Stimulated activated CD8-positive, alpha-beta memory T cell treated with anti-CD3 and anti-CD28 coated beads, Interleukin-15, amount 100 ng/mL, for 48 hours (primary cell): ENCODE measurements around the gene PPP1CA.

Experiments used
- DNase-seq, 2 donors: peaks; one replicate each; pipeline ENCODE4 v3.0.0-alpha.2; 2020; ENCODE audit warnings: low read depth in 2 of 2

PPP1CA gene

DNA sequence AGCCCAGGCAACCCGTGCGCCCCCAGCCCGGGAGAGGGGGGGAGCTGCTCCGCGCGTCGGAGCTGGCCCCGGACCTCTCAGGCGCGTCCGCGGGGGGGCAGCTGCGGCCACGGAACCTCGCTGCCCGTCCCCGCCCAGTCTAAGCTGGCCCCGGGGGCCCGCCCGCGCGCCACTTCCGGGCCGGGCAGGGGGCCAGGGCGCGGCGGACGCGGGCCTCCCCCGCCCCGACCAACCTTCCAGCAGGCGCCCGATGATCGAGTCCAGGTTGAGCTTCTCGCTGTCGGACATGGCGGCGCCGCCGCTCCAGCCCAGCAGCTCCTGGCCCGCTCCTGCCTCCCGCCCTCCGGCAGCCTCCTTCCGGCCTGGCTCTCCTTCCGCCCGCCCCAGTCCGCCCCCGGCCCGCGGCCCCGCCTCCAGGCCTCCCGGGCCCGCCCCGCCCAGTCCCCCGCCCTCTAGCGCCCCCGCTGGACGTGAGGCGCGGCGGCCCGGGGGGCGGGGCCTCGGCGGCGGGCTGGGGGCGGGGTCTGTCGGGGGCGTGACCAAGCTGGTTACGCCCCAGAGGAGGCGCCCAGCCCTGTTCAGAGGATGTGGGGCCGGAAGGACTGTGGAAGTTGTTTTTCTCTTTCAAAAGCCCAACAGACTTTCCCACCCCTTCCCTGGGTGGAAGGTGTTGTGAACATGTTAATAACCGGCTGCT is at the start of gene PPP1CA:
TSS of gene PPP1CA (minus strand) at position 364 of the 697 bp plus-strand sequence. CDS start at position 288, 76 bp downstream.
- peak; percentile 85 to 86 for DNase-seq

DNA sequence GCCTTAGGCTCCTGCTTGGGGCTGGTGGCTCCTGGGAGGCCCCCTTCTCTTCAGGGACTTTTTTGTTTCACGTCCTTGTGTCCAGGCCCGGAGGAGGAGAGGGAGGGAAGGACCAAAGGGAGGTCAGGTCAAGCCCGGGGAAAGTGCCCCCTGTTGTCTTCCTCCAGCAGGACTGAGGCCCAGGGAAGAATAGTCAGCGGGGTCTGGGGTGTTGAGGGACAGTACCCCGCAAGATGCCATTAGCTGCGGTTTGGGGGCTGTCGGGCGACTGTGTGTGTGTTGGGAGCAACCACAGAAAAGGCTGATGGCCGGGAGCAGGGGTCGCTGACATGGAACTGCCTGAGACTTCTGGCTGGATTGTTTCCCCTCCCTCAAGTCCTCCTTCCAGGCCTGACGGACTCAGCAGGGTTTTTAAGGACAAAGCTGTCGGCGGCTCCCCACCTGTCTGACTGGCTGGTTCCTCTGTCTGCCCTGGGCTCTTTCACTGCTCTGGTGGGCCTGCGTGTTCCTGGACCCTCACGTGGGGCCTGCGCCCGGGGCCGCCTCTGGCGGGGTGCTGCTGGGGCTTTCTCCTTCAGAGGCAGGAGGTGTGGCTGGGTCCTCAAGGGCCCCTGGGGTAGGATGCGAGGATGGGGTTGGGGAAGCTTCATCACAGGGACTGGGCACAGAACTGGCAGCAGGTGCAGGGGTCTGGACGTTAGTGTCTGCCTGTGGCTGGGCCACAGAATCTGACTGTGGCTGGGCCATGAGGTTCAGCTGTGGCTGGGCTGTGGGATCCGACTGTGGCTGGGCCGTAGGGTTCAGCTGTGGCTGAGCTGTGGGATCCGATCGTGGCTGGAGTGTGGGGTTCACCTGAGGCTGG is 49.4 kb upstream of the PPP1CA start:
- no peak for DNase-seq

DNA sequence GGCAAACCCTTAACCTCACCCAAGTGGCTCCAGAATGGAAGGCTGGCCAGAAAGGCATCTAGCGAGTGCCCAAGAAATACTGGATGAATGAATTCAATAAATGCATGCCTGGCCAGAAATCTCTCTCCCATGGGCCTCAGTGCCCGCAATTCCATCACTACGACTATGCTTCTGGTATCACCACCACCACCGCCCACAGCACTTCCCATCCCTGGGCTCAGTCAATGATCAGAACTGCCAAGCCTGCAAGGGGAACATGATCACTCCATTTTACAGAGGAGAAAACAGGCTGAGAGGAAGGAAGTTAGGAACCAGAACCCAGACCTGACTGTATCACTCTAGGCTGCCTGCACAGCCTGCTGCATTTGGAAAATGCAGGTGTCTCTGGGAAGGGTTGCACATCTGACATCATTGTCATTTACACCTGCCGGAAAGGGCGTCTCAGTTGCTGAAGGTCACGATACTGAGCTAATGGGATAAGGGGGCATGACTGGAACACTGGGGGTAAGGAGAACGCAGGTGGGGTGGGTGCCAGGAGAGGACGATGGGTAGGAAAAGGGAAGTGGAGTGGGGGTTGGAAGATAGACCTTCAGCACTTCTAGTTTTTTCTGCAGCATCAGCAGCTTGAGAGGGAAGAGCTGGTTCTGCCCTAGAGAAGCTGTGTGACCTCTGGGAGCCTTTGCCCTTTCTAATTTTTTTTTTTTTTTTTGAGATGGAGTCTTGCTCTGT is 47.6 kb upstream of the PPP1CA start:
- no peak for DNase-seq

DNA sequence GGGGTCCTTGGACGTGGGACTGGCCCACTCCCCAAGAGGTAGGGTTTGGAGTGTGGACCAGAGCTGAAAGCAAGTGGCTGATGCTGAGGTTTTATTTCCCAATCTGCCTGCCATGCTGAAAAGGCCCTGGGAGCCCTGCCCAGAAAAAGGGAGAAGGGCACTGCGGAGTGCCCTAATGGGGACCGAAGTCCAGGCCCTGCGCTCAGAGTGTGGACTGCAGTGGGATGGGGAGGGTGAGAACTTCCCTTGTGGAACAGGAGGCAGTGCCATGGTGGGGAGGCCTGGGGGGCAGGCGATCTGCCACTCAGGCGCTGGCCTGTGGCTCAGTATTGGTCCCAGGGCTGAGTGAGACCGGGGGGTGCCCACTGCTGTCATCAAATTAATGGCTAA is 46.6 kb upstream of the PPP1CA start:
- no peak for DNase-seq

DNA sequence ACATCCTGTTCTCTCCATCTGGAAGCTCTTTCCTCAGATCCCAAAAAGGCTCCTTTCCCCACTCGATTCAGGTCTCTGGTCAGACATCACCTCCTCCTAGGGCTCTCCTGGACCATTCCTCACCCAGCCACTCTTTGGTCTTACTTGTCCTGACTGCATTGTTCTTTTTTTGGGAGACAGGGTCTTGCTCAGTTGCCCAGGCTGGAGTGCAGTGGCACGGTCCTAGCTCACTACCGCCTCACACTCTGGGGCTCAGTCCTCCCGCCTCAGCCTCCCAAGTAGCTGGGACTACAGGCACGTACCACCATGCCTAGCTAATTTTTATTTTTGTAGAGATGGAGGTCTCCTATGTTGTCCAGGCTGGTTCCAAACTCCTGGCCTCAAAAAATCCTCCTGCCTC is 43.9 kb upstream of the PPP1CA start:
- no peak for DNase-seq

DNA sequence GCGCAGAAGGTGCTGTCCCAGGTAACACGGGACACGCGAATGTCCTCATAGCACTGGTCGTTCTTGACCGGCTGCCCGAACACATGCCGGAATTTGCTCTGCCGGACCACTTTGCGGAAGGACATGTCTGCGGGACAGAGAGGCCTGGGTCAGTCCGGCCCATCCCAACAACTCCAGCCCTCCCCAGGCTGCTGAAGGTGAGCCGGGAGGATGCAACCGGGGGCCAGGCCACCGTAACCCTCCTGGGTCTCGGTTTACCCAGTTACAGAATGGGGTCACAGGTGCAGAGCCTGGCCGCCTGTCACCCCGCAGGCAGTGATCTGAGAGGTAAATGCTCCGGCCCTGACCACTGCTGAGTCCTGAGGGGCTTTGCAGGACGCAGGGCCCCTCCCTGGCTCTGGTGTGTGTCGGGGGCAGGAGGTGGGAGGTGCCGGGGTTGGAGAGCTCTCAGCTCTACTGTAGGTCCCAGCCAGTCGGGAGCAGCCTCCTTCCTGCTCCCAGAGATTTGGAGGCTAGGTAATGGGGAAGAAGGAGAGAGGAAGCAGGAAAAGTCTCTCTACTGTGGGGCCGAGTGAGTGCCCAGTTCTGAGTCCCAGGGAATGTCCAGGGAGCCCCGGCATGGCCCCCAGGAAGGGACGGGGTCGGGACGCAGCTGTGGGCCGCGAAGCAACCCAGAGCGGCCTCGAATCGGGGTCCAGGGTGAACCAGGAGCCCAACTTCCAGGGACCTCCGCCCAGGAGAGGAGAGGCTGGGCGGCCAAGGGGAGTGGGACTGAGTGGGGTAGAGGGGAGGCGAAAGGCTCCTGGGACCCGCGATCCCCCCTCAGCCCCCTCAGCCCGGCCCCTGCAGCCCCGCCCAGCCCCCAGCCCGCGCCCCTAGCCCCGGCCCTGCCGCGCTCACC is 41.1 kb upstream of the PPP1CA start:
- no peak for DNase-seq

DNA sequence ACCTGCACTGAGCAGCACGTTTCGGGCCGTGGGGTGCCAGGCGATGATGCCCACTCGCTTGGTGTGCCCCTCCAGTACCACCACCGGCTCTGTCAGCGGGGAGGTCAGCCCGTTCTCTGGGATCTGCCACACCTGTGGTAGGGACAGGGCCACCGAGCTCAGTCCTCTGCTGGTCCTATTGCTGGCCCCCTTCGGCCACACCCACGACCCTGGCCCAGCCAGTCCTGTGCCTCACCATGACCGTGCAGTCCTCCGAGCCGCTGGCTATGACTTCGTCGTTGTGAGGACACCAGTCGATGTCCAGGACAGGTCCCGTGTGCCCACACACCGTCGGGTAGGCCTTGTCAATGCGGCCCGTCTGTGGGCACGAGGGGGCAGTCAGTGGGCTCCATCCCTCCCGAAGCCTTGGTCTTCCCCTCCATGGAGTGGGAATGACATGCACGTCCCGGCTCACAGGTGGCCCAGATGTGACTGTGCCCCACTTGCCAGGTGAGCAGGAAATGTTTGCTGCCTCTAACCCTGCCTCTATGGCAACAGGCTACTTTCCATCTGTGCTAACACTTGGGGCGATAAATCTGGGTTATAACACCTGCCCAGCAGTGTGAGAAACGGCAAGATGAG is 40.2 kb upstream of the PPP1CA start:
- no peak for DNase-seq

DNA sequence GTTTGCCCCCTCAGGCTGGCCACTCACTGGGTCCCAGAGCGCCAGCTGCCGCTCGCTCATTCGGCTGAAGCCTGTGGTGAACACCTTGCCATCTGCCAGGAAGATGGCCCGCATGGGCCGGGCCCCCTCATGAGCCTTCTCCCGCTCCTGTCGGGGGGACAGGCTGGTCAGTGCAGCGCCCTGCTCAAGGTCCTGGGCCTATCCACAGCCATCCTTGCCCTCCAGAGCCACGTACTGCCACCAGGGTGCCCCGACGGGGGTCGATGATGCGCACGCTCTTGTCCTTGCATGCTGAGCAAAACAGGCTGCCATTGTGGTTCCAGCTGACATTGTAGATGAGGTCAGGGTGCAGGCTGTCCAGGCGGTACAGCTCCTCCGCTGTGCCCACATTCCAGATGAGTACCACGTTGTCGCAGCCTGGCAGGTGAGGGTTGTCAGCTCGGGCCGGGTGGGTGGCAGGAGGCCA is 39.5 kb upstream of the PPP1CA start:
- no peak for DNase-seq

DNA sequence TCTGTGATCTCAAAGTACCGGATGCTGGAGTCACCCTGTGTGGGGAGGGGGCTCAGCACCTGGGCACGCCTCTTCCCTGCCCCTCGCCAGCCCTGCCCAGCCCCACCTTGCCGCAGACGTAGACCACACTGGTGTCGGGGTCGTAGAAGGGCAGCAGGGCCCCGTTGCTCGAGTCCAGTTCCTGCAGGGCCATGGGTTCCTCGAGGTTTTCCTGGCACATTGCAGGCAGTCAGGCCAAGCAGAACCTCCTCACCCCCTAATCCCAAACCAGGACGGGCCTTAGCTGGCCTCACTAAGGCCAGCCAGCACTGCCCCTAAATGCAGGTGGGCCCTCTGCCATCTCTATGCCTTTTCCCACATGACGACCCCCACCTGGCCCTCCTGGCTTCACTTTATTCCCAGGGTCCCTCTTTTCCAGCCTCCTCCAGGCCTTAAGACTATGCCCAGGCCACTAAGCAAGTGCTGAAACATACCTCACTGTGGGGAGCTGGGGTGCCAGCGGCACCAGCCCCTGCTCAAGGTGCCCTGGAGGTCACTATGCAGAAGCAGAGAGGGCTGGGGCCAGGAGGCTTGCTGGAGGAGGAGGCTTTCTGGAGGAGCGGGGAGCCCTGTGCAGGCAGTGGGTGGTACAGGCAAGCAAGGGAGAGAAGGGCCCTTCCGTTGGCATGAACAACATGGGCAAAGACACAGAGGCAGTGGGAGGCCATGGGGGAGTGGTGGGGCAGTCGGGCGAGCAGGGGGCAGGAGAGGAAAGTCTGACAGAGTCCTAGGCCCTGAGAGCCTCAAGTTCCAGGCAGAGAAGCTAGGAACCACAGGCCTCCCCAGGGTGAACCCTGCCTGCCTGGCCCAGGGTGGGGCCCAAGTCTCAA is 38.8 kb upstream of the PPP1CA start:
- DNase-seq: no peak

DNA sequence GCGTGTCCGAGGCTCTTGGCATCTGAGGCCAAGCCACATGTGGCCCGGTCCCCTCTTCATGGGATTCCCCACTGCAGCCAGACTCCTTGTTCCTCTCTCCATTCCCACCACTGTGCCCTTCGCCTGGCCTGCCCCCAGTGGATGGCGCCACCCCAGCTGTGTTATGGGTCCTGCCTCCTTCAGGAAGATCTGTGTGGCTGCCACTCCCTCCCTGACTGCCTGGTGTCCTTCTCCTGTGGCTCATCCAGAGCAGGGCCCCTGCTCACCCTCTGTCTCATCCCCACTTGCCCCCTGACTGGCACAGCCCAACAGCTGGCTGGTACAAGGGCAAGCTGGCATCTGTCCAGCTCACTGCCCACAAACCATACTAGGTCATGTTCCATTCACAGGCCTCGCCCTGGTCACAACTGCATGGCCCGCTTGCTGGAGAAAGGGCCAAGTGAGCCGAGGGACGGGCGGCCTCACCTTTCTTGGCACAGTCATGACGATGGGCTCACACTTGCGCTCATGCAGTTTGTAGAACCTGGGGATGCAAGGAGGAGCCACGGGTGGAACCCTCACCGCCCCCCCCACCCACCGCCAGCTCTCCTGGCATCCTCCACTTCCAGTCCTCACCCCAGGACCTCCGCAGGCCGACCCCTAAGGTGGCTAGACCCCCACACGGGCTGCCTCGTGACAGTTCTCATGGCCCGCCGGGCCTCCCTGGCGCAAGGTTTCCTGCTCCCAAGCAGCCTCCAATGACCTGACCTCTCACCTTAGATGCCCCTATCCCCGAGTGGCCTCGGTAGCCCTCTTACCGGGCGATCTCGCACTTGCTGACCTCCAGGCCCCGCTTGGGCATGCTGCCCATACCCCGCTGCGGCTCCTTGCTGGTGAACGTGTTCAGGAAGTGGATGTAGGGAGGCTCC is 37.9 kb upstream of the PPP1CA start:
- no peak for DNase-seq

DNA sequence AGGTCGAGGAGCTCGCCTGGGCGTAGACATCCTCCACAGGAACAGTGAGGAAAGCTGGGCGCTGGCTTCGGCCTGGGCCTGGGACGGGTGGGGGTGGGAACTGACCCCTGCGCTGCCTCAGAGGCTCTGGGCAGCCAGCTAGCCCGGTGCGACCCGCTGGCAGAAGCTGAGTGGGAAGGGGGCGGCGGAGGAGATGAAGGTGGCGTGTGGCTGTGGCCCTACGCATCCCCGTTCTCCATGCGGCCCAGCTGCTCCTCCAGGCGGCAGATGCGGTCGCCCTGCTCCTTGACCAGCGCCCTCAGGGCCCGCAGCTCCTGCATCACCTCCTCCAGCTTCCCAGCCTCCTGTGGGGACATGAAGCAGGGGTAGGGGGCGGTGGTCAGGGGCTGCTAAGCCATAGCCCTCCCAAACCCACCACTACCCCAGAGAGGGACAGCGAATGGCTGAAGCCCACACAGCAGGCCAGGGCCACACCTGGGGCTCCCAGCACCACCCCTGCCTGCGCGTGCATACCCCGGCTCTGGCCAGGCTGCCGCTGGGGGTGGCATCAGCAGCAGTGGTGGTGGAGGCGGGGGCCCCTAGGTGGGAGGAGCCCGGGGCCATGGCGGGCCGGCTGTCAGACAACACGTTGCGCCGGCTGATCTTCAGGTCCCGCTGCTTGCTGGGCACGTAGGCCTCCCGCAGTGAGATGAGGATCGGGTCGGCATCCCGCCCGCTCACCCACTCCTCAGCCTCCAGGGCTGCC is 36.7 kb upstream of the PPP1CA start:
- DNase-seq: peak; percentile 78 to 81

DNA sequence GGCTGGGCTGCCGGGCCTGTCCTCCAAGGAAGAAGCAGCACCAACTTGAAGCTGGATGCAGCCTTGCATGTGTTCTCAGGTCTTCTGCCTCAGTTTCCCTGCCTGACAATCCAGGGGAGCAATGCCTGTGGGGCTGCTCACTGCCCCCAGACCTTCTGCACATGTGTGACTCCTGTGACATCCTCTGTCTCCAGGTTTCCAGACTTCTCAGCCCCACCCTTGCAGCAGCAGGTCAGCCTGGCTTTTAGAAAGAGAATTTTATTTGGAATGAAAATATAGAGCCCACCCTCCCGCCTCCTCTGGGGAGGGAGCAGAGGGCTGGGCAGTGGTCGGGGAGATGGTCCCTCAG is 36.1 kb upstream of the PPP1CA start:
- no peak for DNase-seq

DNA sequence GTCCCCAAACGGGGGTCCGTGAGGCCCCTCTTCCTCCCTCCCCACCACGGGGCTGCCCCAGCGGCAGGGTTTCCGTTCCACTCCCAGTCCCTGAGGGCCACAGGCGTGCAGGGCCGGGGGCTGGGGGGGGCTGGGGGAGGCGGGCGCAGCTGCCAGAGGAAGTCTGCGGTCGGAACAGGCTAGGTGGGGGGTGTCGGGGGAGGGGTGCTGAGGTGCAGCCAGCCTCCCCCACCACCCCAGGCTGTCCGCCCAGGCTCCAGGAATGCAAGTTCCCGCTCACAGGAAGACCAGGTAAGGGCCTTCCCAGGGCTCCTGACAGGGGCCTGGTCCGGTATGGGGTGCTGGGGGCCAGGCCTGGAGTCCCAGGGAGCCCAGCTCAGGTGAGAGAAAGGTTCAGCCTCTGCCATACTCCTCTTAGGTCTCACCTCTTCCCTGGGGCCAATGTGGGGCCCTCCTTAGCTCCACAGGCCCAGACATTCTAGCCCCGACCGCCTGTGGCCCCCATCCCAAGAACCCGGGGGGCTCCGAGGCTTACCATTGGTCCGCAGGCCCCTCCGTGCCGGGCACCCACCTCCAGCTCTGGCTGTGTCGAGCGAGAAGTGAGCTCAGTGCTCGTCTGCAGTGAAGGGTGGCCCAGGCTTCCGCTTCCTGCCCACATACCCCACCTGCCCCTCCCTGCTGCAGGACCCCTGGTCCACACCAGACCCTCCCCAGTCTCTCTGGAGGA is 35.6 kb upstream of the PPP1CA start, which contains the start of gene PTPRCAP:
TSS of gene PTPRCAP (minus strand) at position 601 of the 727 bp plus-strand sequence. CDS start at position 538, 63 bp downstream.
- DNase-seq: peak in 1 of 2 donors; percentile 68

DNA sequence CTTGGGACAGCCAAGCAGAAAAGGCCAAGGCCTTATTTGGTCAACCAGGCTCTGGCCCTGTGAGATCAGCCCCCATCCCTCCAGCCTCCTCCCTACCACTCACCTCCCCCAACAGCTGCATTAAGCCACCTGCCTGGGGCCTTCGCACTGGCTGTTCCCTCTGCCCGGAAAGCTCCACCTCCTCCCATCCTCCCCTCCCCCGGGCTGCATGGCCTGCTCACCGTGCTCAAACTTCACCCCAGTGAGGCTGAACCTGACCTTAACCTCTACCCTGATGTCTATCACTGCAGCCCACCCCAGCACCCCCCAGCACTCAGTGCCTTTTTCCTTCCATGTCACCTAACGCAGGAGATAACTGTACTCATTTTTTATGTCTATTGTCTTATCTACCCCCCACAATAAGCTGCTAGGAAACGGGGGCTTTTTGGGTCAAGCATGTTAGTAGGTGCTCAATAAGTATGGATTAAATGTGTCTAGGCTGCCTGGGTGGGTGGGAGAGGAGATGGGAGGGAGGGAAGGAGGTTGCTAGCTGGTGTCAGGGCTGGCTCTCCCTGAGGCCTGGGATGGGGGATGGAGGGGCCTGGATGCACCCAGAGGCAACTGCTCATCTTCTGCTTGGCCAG is 34.9 kb upstream of the PPP1CA start:
- peak; percentile 69 to 71 for DNase-seq

DNA sequence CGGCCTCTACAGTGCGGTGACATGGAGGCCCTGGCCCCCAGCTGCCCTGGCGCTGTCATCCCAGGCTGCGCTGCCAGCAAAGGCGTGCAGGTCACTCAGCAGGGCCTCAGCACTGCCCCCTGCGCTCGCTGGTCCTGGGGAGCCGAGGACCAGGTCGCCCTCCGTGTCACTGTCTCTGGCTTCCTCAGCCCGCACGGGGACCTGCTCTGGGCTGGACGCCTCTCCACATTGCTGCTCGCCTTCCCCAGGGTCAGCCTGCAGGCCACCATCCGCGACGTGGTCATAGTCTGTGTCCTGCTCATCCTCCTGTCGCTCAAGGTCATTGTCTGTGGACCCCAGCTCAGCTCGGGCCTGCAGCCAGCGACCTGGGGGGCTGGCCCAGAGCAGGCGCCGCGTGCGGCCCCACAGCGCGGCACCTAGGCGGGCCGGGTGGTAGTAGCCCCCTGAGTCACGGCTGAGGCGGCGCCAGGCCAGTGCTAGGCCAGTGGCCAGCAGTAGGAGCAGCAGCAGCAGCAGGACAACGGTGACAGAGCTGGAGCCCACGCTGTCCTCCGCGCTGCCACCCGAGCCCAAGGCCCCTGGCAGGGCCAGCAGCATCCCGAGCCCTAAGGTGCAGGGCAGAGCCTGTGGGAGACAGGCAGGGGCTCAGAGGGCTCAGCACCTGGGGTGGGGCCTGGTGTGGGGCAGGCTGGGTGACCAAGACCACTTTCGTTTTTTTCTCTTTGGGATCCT is 34.2 kb upstream of the PPP1CA start:
- no peak for DNase-seq
